Esophagus muscularis mucosa (tissue), 4 donors: ENCODE measurements around the gene NDUFS5. TPM values are rescaled to one million over a fixed set of nuclear protein-coding genes. Genes with fewer than 3 reads are reported as not detected.
"Not testable (repeated sequence)": the region's sequence is repeated elsewhere in the genome, so short reads cannot be mapped to it uniquely, and the experiment has no call there.

Experiments
- DNase-seq: peaks from one replicate; pipeline ENCODE4 v3.0.0-alpha.2; 2017; ENCODE audit errors: extremely low spot score
- H3K27ac ChIP-seq, 4 donors: fragments of 200-600 bp; sonication (generic); replicated peaks in 1 of 4; 1 replicate in 3 of 4; 2 replicates in 1 of 4; pipeline ENCODE4 v1.5.1; 2016 to 2019; ENCODE audit warnings: mild to moderate bottlenecking in 1 of 4
- H3K27me3 ChIP-seq, 4 donors: fragments of 200-600 bp; sonication (generic); one replicate each; pipeline versions ENCODE4 v1.5.1 to v1.6.0; 2016 to 2019
- H3K36me3 ChIP-seq, 4 donors: fragments of 200-600 bp; sonication (generic); one replicate each; pipeline ENCODE4 v1.5.1; 2016 to 2019
- H3K4me1 ChIP-seq, 4 donors: fragments of 200-600 bp; sonication (generic); one replicate each; pipeline ENCODE4 v1.5.1; 2016 to 2019
- H3K4me3 ChIP-seq, 4 donors: fragments of 200-600 bp; sonication (generic); 1 replicate in 2 of 4; 2 replicates in 2 of 4; pipeline ENCODE4 v1.5.1; 2016 to 2019; ENCODE audit warnings: mild to moderate bottlenecking in 4 of 4, moderate library complexity in 1 of 4
- H3K9me3 ChIP-seq, 4 donors: fragments of 200-600 bp; sonication (generic); 1 replicate in 3 of 4; 2 replicates in 1 of 4; pipeline ENCODE4 v1.5.1; 2016 to 2019
- CTCF ChIP-seq, 3 experiments: fragments of 200-600 bp in 2 of 3; fragments of 450-650 bp in 1 of 3; sonication (generic) in 2 of 3; IDR thresholded peaks; one replicate each; pipeline ENCODE4 v1.5.1; 2017 to 2019; ENCODE audit warnings: antibody characterized with exemption in 3 of 3, mild to moderate bottlenecking in 2 of 3, moderate library complexity in 1 of 3
- EP300 ChIP-seq: sonication (generic); formaldehyde crosslinking; IDR thresholded peaks from one replicate; pipeline ENCODE4 v1.6.1; 2017; ENCODE audit warnings: antibody characterized with exemption
- POLR2A ChIP-seq: fragments of 450-650 bp; IDR thresholded peaks from one replicate; pipeline ENCODE4 v1.6.1; 2017; ENCODE audit warnings: antibody characterized with exemption, moderate library complexity, mild to moderate bottlenecking, low read depth
- POLR2AphosphoS5 ChIP-seq, 2 donors: sonication (generic); formaldehyde crosslinking; IDR thresholded peaks; one replicate each; pipeline ENCODE4 v1.6.1; 2017; ENCODE audit warnings: antibody characterized with exemption in 2 of 2
- WGBS: methylation state at CpG from one replicate; pipeline ENCODE4 v1.1.5; 2018; 5-methylcytosine and 5-hydroxymethylcytosine counted together
- intact Hi-C: fragments of 100-400 bp; cut with DNase I; formaldehyde crosslinking; loops from one replicate; pipeline ENCODE4 v1.15.1; 2023
- total RNA-seq, 4 donors: library from RNA; depleted of rRNA; stranded (reverse); fragments of >200 nt; gene quantifications; one replicate each; pipeline versions ENCODE4 v1.1.0 to v1.2.1, GENCODE V29; 2016

NDUFS5 gene
- total RNA-seq, 4 donors from 2014 or later = 274 to 655 (median 373) TPM

- H3K4me3 ChIP-seq = no peak overlapping the region
- intact Hi-C loops = no loop called here
- no peak overlapping the region for H3K27ac ChIP-seq
- DNase-seq = no peak
- no peaks in the 10 kb centered on the region for H3K27me3 ChIP-seq
- H3K9me3 ChIP-seq = no peaks in the 10 kb centered on the region
- H3K4me1 ChIP-seq = peaks cover 0 to 20% (median 3%) of the 10 kb centered on the region in 4 donors
- H3K36me3 ChIP-seq = peaks cover 61 to 100% (median 96%) of the 10 kb centered on the region in 4 donors
- TF ChIP-seq EP300 (no peak), POLR2A (no peak), POLR2AphosphoS5 (IDR thresholded peaks at IDR 0.05) (no peak), CTCF (IDR thresholded peaks at IDR 0.05) (no peak)
- WGBS = 93% methylated on average over 2 of the region's 2 CpGs
Measured at GRCh38 chr1:39003794-39004193, 22.4 kb upstream of the NDUFS5 start.

GRCh38 chr1:39006287-39006686, 19.9 kb upstream of the NDUFS5 start:
- TF ChIP-seq POLR2A = no peak
- TF ChIP-seq CTCF (IDR thresholded peaks at IDR 0.05) = no peak
- TF ChIP-seq POLR2AphosphoS5 (IDR thresholded peaks at IDR 0.05) = no peak
- no peak for TF ChIP-seq EP300
- Histone ChIP-seq H3K36me3 (peaks cover 63 to 100% (median 98%) of the 10 kb centered on the region in 4 donors), H3K9me3 (no peaks in the 10 kb centered on the region), H3K4me1 (peaks cover 0 to 20% (median 2%) of the 10 kb centered on the region in 4 donors), H3K4me3 (no peak overlapping the region), H3K27ac (no peak overlapping the region), H3K27me3 (no peaks in the 10 kb centered on the region)
- DNase-seq = no peak
- intact Hi-C loops = no loop called here
- WGBS = 90% methylated on average over 2 of the region's 2 CpGs

- H3K27me3 ChIP-seq = no peaks in the 10 kb centered on the region
- no peak for TF ChIP-seq EP300
- TF ChIP-seq POLR2AphosphoS5 (IDR thresholded peaks at IDR 0.05) = no peak
- TF ChIP-seq CTCF (IDR thresholded peaks at IDR 0.05) = no peak
- no peak for TF ChIP-seq POLR2A
- H3K4me3 ChIP-seq = no peak overlapping the region
- DNase-seq = no peak
- H3K36me3 ChIP-seq = peaks cover 56 to 100% (median 95%) of the 10 kb centered on the region in 4 donors
- no peak overlapping the region for H3K27ac ChIP-seq
- WGBS = 91% methylated on average over 13 of the region's 13 CpGs
- no peaks in the 10 kb centered on the region for H3K9me3 ChIP-seq
- intact Hi-C loops = no loop called here
- peaks cover 0 to 20% (median 2%) of the 10 kb centered on the region in 4 donors for H3K4me1 ChIP-seq
Measured at GRCh38 chr1:39006726-39007645, 19.2 kb upstream of the NDUFS5 start.

GRCh38 chr1:39014956-39015355, 11.2 kb upstream of the NDUFS5 start:
- H3K4me1 ChIP-seq, H3K4me3 ChIP-seq, intact Hi-C loops, H3K27me3 ChIP-seq, DNase-seq, H3K9me3 ChIP-seq, H3K27ac ChIP-seq: not testable (repeated sequence)
- WGBS = 80% methylated on average over 8 of the region's 8 CpGs
- peaks cover 0 to 47% (median 26%) of the 10 kb centered on the region in 4 donors for H3K36me3 ChIP-seq

- Histone ChIP-seq H3K9me3 (no peaks in the 10 kb centered on the region), H3K27me3 (no peaks in the 10 kb centered on the region), H3K4me3 (no peak overlapping the region), H3K4me1 (no peaks in the 10 kb centered on the region), H3K27ac (no peak overlapping the region), H3K36me3 (peaks cover 0 to 30% (median 10%) of the 10 kb centered on the region in 4 donors)
- TF ChIP-seq POLR2A = no peak
- TF ChIP-seq CTCF (IDR thresholded peaks at IDR 0.05) = no peak
- no peak for TF ChIP-seq POLR2AphosphoS5 (IDR thresholded peaks at IDR 0.05)
- no peak for TF ChIP-seq EP300
- intact Hi-C loops = no loop called here
- no peak for DNase-seq
- WGBS = 63% methylated on average over 9 of the region's 10 CpGs
Measured at GRCh38 chr1:39016604-39017171, 9.5 kb upstream of the NDUFS5 start.
